H9 (cell line): ENCODE measurements around the gene SCD. TPM values are rescaled to one million over a fixed set of nuclear protein-coding genes. Genes with fewer than 3 reads are reported as not detected.

Source experiments
- DNase-seq: peaks from one replicate; pipeline ENCODE4 v3.0.0-alpha.2; 2017
- H2AFZ ChIP-seq: one replicate; pipeline ENCODE4 v1.6.1; 2013; ENCODE audit warnings: mild to moderate bottlenecking, low read length, control low read depth, moderate library complexity
- H2AK5ac ChIP-seq: 2 replicates; pipeline ENCODE4 v1.6.1; 2013; ENCODE audit warnings: low read length, control low read depth, mixed read lengths; ENCODE audit not compliant: insufficient read length
- H2BK120ac ChIP-seq: one replicate; pipeline ENCODE4 v1.6.1; 2013; ENCODE audit warnings: low read depth, mild to moderate bottlenecking, low read length, control low read depth, inconsistent platforms; ENCODE audit not compliant: poor library complexity, severe bottlenecking
- H2BK12ac ChIP-seq: 2 replicates; pipeline ENCODE4 v1.6.1; 2013; ENCODE audit warnings: low read length, control low read depth, mixed read lengths, low read depth; ENCODE audit not compliant: insufficient read length
- H2BK15ac ChIP-seq: 2 replicates; pipeline ENCODE4 v1.6.1; 2013; ENCODE audit warnings: low read depth, low read length, control low read depth
- H2BK20ac ChIP-seq: one replicate; pipeline ENCODE4 v1.6.1; 2013; ENCODE audit warnings: low read depth, mild to moderate bottlenecking, low read length, control low read depth, inconsistent platforms; ENCODE audit not compliant: poor library complexity, severe bottlenecking
- H2BK5ac ChIP-seq: 2 replicates; pipeline ENCODE4 v1.6.1; 2013; ENCODE audit warnings: low read length, control low read depth, mixed read lengths; ENCODE audit not compliant: insufficient read length
- H3K14ac ChIP-seq: 2 replicates; pipeline ENCODE4 v1.6.1; 2013; ENCODE audit warnings: low read length, control low read depth; ENCODE audit not compliant: insufficient read depth
- H3K18ac ChIP-seq: 2 replicates; pipeline ENCODE4 v1.6.1; 2013; ENCODE audit warnings: low read depth, mild to moderate bottlenecking, mixed read lengths, low read length, control low read depth; ENCODE audit not compliant: insufficient read length
- H3K23ac ChIP-seq: 2 replicates; pipeline ENCODE4 v1.6.1; 2013; ENCODE audit warnings: low read length, control low read depth, mixed read lengths, low read depth; ENCODE audit not compliant: insufficient read length
- H3K23me2 ChIP-seq: 2 replicates; pipeline ENCODE4 v1.6.1; 2013; ENCODE audit warnings: low read depth, mild to moderate bottlenecking, mixed read lengths, low read length, control low read depth; ENCODE audit not compliant: insufficient read length, poor library complexity, severe bottlenecking
- H3K27ac ChIP-seq: 2 replicates; pipeline ENCODE4 v1.5.1; 2013; ENCODE audit warnings: low read length, control low read depth, mixed read lengths, low read depth; ENCODE audit not compliant: insufficient read length
- H3K27me3 ChIP-seq: 2 replicates; pipeline ENCODE4 v1.6.1; 2013; ENCODE audit warnings: low read length, control low read depth, inconsistent platforms; ENCODE audit not compliant: insufficient read depth
- H3K4ac ChIP-seq: 2 replicates; pipeline ENCODE4 v1.6.1; 2013; ENCODE audit warnings: low read depth, mild to moderate bottlenecking, control low read depth, inconsistent platforms, low read length, moderate library complexity
- H3K4me1 ChIP-seq: 2 replicates; pipeline ENCODE4 v1.6.1; 2013; ENCODE audit warnings: low read length, control low read depth, inconsistent platforms; ENCODE audit not compliant: insufficient read depth
- H3K4me2 ChIP-seq: 2 replicates; pipeline ENCODE4 v1.6.1; 2013; ENCODE audit warnings: low read length, control low read depth, mixed read lengths; ENCODE audit not compliant: insufficient read length, insufficient read depth
- H3K56ac ChIP-seq: 2 replicates; pipeline ENCODE4 v1.6.1; 2013; ENCODE audit warnings: low read depth, mild to moderate bottlenecking, mixed read lengths, low read length, control low read depth; ENCODE audit not compliant: insufficient read length
- H3K79me1 ChIP-seq: 2 replicates; pipeline ENCODE4 v1.6.1; 2013; ENCODE audit warnings: low read depth, mild to moderate bottlenecking, moderate library complexity, low read length, control low read depth, inconsistent platforms; ENCODE audit not compliant: insufficient read depth, poor library complexity, severe bottlenecking
- H3K79me2 ChIP-seq: 2 replicates; pipeline ENCODE4 v1.6.1; 2013; ENCODE audit warnings: low read length, control low read depth, inconsistent platforms; ENCODE audit not compliant: insufficient read depth
- H3K9ac ChIP-seq: 2 replicates; pipeline ENCODE4 v1.6.1; 2013; ENCODE audit warnings: low read length, control low read depth, mixed read lengths; ENCODE audit not compliant: insufficient read length; ENCODE audit errors: extremely low read depth
- H3K9me3 ChIP-seq: one replicate; pipeline ENCODE4 v1.6.1; 2013; ENCODE audit warnings: low read depth, low read length, inconsistent platforms; ENCODE audit not compliant: control insufficient read depth
- H3T11ph ChIP-seq: one replicate; pipeline ENCODE4 v1.6.1; 2013; ENCODE audit warnings: mild to moderate bottlenecking, low read length, control low read depth, inconsistent platforms
- H4K20me1 ChIP-seq: one replicate; pipeline ENCODE4 v1.6.1; 2013; ENCODE audit not compliant: control insufficient read depth, insufficient read length, insufficient read depth
- H4K5ac ChIP-seq: 2 replicates; pipeline ENCODE4 v1.6.1; 2013; ENCODE audit warnings: low read depth, mild to moderate bottlenecking, mixed read lengths, low read length, control low read depth; ENCODE audit not compliant: insufficient read length
- H4K8ac ChIP-seq: replicated peaks from 2 replicates; pipeline ENCODE4 v1.6.1; 2013; ENCODE audit warnings: low read length, control low read depth, mixed read lengths, low read depth; ENCODE audit not compliant: insufficient read length
- H4K91ac ChIP-seq: 2 replicates; pipeline ENCODE4 v1.6.1; 2013; ENCODE audit warnings: low read depth, mild to moderate bottlenecking, moderate library complexity, mixed read lengths, low read length, control low read depth; ENCODE audit not compliant: insufficient read length
- H3K27ac Mint-ChIP-seq, 3 experiments: 2 replicates in 2 of 3; 3 replicates in 1 of 3; pipeline ENCODE4 v1.8.0; 2020 to 2021; ENCODE audit warnings: mixed read lengths in 3 of 3, mild to moderate bottlenecking in 1 of 3, moderate library complexity in 1 of 3
- H3K27me3 Mint-ChIP-seq: 2 replicates; pipeline ENCODE4 v1.8.0; 2021; ENCODE audit warnings: low read depth, mild to moderate bottlenecking, moderate library complexity, mixed read lengths
- H3K36me3 Mint-ChIP-seq, 3 experiments: 2 replicates in 2 of 3; 3 replicates in 1 of 3; pipeline ENCODE4 v1.8.0; 2020 to 2021; ENCODE audit warnings: low read depth in 3 of 3, mixed read lengths in 3 of 3; ENCODE audit not compliant: insufficient read depth in 1 of 3
- H3K4me1 Mint-ChIP-seq, 2 experiments: 2 replicates each; pipeline ENCODE4 v1.8.0; 2020; ENCODE audit warnings: mixed read lengths in 2 of 2
- H3K4me3 Mint-ChIP-seq, 2 experiments: 2 replicates in 1 of 2; 3 replicates in 1 of 2; pipeline ENCODE4 v1.8.0; 2020 to 2021; ENCODE audit warnings: mild to moderate bottlenecking in 2 of 2, mixed read lengths in 2 of 2, moderate library complexity in 1 of 2
- H3K9me3 Mint-ChIP-seq, 2 experiments: 2 replicates in 1 of 2; 3 replicates in 1 of 2; pipeline ENCODE4 v1.8.0; 2020; ENCODE audit warnings: mild to moderate bottlenecking in 2 of 2, mixed read lengths in 2 of 2, moderate library complexity in 1 of 2
- WGBS: extraction: QIAGEN DNeasy Blood & Tissue Kit; methylation state at CpG from one replicate; pipeline ENCODE4 v1.1.7; 2013; ENCODE audit warnings: missing lambda C conversion rate, low lambda C conversion rate, mixed read lengths; ENCODE audit not compliant: insufficient read length; ENCODE audit errors: extremely low coverage; 5-methylcytosine and 5-hydroxymethylcytosine counted together
- total RNA-seq: library from RNA; stranded (reverse); gene quantifications from 2 replicates; pipeline ENCODE4 v1.2.1, GENCODE V29; 2021
- TF ChIP-seq, protein P1 (sequence below): fragments of 200-600 bp; sonication (generic); conservative IDR thresholded peaks from 3 replicates; pipeline ENCODE4 v1.8.0; 2021; ENCODE audit warnings: antibody characterized with exemption, mild to moderate bottlenecking

The SCD gene
- total RNA-seq, 1 experiment from 2014 or later, result 354 TPM

DNA sequence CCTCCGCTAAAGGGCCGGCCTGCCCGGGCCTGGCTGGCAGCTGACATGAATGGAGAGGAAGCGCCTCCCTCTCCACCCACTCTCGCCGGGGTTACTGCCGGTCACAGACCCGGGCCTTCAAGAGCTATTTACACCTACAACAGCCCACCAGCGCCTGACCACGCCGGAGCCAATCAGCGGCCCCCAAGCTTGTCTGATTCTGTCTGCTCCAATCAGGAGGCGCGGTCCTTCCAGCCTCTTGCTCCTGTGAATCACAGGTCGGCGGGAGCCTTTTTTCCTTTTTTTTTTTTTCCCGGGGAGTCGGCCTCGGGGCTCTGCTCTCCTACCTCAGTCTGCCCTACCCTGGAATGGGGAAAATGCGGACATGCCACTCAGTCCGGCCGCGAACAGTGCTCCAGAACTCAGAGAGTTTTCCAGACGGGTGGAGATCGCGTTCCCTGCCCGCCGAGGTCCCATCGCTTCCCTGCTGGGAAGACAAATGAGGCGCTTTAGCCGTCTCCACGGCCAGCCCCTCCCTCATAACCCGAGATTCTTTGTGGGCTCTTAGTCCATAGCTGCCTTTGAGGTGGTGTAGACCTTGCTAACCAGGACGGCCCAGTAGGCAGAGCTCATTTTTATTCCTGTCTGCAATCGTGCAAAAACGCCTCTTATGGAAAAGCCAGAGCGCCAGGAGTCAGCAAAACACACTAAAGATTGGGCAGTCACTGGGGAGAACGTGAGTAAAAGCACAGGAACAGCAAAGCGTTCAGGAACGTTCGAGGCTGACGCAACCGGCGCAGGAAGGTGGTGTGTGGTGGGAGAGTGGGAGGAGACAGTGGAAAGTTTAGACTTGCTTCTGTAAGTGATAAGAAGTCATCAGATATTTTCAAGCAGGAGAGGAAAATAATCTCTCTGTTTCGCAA is 26.5 kb downstream of the SCD start:
- Histone ChIP-seq H3K23ac (no peak overlapping the region), H4K20me1 (no peaks in the 10 kb centered on the region), H3K79me1 (no peaks in the 10 kb centered on the region), H2AK5ac (no peak overlapping the region), H4K8ac (no peak overlapping the region), H3K18ac (peak overlapping the region; percentile 44), H3K4me1 (peaks cover 10% of the 10 kb centered on the region; the same call in 1 of the 2 replicates), H3K27me3 (no peaks in the 10 kb centered on the region), H3K9ac (peak overlapping the region; percentile 80), H2BK20ac (no peak overlapping the region), H3K56ac (peak overlapping the region; percentile 56), H3K9me3 (no peaks in the 10 kb centered on the region), H3K79me2 (peaks cover 5% of the 10 kb centered on the region; the same call in 1 of the 2 replicates), H3K4me2 (peak overlapping the region; percentile 81), H3K4ac (no peak overlapping the region; the same call in 1 of the 2 replicates), H2BK120ac (no peak overlapping the region), H3K14ac (peak overlapping the region; percentile 74; the same call in 1 of the 2 replicates), H4K91ac (no peak overlapping the region), H2BK12ac (no peak overlapping the region), H2AFZ (no peak overlapping the region), H3K27ac (peak overlapping the region; percentile 96), H3T11ph (no peak overlapping the region), H3K23me2 (peaks cover 13% of the 10 kb centered on the region), H2BK5ac (peak overlapping the region; percentile 32), H4K5ac (peak overlapping the region; percentile 14), H2BK15ac (no peak overlapping the region)
- H3K27ac Mint-ChIP-seq, result no peak overlapping the region
- peaks cover 0 to 4% (median 0%) of the 10 kb centered on the region in 3 experiments; a peak in 3 of 7 replicates for H3K36me3 Mint-ChIP-seq
- H3K4me1 Mint-ChIP-seq, result peaks cover 17 to 22% of the 10 kb centered on the region in 2 experiments
- TF ChIP-seq, protein P1, sequence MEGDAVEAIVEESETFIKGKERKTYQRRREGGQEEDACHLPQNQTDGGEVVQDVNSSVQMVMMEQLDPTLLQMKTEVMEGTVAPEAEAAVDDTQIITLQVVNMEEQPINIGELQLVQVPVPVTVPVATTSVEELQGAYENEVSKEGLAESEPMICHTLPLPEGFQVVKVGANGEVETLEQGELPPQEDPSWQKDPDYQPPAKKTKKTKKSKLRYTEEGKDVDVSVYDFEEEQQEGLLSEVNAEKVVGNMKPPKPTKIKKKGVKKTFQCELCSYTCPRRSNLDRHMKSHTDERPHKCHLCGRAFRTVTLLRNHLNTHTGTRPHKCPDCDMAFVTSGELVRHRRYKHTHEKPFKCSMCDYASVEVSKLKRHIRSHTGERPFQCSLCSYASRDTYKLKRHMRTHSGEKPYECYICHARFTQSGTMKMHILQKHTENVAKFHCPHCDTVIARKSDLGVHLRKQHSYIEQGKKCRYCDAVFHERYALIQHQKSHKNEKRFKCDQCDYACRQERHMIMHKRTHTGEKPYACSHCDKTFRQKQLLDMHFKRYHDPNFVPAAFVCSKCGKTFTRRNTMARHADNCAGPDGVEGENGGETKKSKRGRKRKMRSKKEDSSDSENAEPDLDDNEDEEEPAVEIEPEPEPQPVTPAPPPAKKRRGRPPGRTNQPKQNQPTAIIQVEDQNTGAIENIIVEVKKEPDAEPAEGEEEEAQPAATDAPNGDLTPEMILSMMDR, result no peak
- H3K27me3 Mint-ChIP-seq, result no peaks in the 10 kb centered on the region
- no CpG with 5 or more reads among the region's 45 CpGs for WGBS
- no peak overlapping the region for H3K4me3 Mint-ChIP-seq
- H3K9me3 Mint-ChIP-seq, result no peaks in the 10 kb centered on the region; a peak in 1 of 5 replicates
- DNase-seq, result peak; percentile 100
